ENCODE measurements around the gene CHRNA4.

DNA sequence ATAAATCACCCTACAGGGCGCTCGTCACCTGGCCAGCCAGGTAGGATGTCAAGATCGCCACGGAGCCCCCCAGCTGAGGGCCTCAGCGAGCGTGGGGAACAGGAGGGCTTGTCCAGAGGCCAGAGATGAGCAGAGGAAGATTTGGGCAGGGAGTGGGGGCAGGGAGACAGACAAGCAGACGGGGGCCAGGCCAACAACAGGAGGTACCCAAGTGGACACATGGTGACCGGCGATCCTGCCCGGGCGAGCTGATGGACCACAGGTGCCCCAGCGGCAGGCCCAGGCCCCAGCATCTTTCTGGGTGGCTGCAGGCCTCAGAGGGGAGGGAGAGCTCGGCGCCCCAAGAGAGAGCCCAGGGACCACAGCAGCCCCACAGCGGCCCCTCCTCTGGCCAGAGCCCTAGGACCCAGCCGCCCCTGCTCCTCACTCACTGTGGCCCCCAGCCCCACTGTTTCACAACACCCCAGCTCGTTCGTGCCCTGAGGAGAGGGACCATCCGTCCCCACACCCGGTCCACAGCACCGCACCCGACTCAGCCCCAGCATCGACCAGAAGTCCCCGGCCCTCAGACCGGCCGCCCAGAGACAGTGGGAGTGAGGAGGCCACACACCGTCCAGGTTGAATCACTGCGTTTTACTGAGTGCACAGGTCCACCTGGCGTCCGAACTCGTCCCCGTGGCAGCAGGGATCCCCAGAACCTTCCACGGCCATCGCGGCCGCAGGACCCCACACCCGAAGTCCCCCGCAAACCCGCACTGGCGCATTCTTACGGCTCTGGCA lies 38.6 kb upstream of the CHRNA4 start:
- no peak for TF ChIP-seq POLR2A (IDR thresholded peaks at IDR 0.05)
- TF ChIP-seq, protein P1, sequence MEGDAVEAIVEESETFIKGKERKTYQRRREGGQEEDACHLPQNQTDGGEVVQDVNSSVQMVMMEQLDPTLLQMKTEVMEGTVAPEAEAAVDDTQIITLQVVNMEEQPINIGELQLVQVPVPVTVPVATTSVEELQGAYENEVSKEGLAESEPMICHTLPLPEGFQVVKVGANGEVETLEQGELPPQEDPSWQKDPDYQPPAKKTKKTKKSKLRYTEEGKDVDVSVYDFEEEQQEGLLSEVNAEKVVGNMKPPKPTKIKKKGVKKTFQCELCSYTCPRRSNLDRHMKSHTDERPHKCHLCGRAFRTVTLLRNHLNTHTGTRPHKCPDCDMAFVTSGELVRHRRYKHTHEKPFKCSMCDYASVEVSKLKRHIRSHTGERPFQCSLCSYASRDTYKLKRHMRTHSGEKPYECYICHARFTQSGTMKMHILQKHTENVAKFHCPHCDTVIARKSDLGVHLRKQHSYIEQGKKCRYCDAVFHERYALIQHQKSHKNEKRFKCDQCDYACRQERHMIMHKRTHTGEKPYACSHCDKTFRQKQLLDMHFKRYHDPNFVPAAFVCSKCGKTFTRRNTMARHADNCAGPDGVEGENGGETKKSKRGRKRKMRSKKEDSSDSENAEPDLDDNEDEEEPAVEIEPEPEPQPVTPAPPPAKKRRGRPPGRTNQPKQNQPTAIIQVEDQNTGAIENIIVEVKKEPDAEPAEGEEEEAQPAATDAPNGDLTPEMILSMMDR (IDR thresholded peaks at IDR 0.05) = no peak
